NB4 (cell line): Measurements from ENCODE around the gene INPP5A.
"Not testable (repeated sequence)": the region's sequence is repeated elsewhere in the genome, so short reads cannot be mapped to it uniquely, and the experiment has no call there.

Experiments used
- DNase-seq: peaks from one replicate; pipeline ENCODE4 v3.0.0; 2010; ENCODE audit warnings: low read depth
- H3K4me3 ChIP-seq: one replicate; pipeline ENCODE4 v1.5.1; 2011; ENCODE audit warnings: mild to moderate bottlenecking, low read depth, low read length, moderate library complexity
- MYC ChIP-seq: IDR thresholded peaks from 2 replicates; pipeline ENCODE4 v1.6.1; 2011; ENCODE audit warnings: low read depth, low read length
- POLR2A ChIP-seq: IDR thresholded peaks from 2 replicates; pipeline ENCODE4 v1.6.1; 2011; ENCODE audit warnings: mild to moderate bottlenecking; ENCODE audit not compliant: insufficient read length; ENCODE audit errors: extremely low read depth
- TF ChIP-seq, protein P1 (sequence below): IDR thresholded peaks from 2 replicates; pipeline ENCODE4 v1.6.1; 2011; ENCODE audit warnings: low read depth, low read length
- TF ChIP-seq, protein P2 (sequence below): IDR thresholded peaks from one replicate; pipeline ENCODE4 v1.5.1; 2012; ENCODE audit warnings: low read depth, low read length

Gene INPP5A

DNA sequence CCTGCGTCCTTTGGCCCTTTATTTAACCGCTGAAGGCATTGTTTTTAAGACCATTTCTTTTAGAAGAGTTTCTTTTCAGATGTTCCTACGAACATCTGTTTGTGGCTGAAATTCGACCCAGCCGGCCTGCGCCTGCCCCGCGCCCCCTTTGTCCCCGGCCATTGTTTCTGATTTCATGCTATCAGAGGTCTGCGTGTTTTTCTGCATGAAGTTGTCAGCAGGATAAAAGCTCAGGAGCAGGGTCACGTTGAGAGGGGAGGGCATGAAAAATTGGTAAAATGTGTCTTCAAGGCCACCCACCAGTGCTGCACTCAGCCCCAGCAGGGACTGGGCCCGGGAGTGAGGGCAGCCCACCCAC is 205.2 kb downstream of the INPP5A start:
- H3K4me3 ChIP-seq, result no peak overlapping the region
- TF ChIP-seq, protein P1, sequence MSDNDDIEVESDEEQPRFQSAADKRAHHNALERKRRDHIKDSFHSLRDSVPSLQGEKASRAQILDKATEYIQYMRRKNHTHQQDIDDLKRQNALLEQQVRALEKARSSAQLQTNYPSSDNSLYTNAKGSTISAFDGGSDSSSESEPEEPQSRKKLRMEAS, result no peak
- TF ChIP-seq, protein P2, sequence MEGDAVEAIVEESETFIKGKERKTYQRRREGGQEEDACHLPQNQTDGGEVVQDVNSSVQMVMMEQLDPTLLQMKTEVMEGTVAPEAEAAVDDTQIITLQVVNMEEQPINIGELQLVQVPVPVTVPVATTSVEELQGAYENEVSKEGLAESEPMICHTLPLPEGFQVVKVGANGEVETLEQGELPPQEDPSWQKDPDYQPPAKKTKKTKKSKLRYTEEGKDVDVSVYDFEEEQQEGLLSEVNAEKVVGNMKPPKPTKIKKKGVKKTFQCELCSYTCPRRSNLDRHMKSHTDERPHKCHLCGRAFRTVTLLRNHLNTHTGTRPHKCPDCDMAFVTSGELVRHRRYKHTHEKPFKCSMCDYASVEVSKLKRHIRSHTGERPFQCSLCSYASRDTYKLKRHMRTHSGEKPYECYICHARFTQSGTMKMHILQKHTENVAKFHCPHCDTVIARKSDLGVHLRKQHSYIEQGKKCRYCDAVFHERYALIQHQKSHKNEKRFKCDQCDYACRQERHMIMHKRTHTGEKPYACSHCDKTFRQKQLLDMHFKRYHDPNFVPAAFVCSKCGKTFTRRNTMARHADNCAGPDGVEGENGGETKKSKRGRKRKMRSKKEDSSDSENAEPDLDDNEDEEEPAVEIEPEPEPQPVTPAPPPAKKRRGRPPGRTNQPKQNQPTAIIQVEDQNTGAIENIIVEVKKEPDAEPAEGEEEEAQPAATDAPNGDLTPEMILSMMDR, result no peak
- no peak for TF ChIP-seq POLR2A
- TF ChIP-seq MYC, result no peak
- DNase-seq, result no peak

DNA sequence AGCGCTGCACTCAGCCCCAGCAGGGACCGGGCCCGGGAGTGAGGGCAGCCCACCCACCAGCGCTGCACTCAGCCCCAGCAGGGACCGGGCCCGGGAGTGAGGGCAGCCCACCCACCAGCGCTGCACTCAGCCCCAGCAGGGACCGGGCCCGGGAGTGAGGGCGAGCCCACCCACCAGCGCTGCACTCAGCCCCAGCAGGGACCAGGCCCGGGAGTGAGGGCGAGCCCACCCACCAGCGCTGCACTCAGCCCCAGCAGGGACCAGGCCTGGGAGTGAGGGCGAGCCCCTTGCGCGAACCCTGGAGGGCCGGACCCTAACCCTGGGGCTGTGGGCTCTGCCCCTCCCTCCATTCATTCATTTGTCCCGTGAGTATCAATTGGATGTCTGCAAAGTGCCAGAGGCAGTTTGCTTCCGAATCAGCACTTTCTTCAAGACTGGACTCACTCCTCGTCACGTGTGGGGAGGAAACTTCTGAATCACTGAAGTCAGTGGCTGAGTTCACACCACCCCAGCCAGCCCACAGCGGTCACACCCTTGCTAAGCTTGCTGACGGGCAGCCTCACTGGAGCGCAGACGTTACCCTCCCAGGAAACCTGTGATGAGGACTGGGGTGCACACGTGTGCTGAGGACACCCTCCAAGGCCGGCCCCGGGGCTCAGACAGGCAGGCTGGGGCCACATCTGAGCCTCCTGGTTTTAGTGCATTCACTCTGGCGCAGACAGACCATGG is 205.8 kb downstream of the INPP5A start:
- DNase-seq, H3K4me3 ChIP-seq: not testable (repeated sequence)

DNA sequence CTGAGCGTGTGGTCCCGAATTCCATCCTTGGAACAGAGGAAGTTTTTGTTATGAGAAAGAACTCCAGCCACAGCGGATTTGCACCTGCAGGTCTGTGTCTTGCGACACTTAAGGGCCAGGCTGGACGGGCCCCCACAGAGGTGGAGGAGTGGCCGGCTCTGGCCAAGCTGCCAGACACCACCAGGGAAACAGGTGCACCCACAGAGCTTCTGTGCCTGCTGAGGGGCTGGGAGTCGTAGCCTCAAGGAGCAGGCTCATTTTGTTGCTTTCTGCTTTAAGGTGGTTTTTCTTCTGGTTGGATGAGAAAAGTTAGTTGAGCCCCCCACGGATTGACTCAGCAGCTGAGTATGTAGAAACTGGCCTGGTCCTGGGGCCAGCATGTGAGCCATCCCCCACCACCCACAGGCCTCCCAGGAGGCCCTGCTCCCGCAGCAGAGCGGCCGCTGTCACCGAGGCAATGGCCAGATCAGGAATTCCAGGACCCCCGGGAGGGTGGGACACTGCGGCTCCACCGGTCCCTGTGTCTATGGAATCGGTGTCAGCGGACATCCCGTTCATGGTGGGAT is 206.4 kb downstream of the INPP5A start:
- TF ChIP-seq, protein P1, result no peak
- TF ChIP-seq POLR2A, result no peak
- TF ChIP-seq MYC, result no peak
- TF ChIP-seq, protein P2, result no peak
- DNase-seq, result peak; percentile 20
- H3K4me3 ChIP-seq, result no peak overlapping the region

DNA sequence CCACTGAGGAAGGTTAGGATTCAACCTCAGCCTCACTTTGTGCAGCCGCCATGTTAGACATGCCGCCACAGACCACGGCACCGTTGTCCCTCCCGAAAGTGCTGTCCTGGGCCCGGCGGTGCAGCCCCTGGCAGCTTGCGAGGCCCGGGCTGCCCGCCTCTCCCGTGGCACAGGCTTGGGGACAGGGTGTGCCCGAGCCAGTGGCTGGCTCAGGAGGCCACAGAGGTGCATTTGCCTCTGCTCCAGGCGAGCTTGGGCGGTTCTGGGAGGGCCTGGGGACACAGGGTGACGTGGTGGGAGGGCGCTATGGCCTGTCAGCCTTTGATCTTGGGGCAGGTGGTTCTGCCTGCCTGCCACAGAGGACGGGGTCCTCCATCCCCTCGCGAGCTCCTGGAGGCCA is 207.3 kb downstream of the INPP5A start:
- no peak for DNase-seq
- no peak overlapping the region for H3K4me3 ChIP-seq
- no peak for TF ChIP-seq MYC
- TF ChIP-seq, protein P2, result no peak
- TF ChIP-seq, protein P1, result no peak
- no peak for TF ChIP-seq POLR2A

DNA sequence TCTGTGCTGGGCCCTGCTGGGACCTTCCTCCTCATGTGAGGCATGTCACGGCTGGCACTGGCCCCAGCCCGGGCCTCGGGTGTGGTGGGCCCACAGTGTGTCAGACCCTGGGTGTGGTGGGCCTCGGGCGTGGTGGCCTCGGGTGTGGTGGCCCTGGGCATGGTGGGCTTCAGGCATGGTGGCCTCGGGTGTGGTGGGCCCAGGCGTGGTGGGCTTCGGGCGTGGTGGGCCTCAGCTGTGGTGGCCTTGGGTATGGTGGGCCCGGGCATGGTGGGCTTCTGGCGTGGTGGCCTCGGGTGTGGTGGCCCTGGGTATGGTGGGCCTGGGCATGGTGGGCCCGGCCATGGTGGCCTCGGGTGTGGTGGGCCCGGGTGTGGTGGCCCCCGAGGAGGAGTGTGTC is 207.9 kb downstream of the INPP5A start:
- H3K4me3 ChIP-seq, result no peak overlapping the region
- TF ChIP-seq, protein P2, result no peak
- TF ChIP-seq, protein P1, result no peak
- DNase-seq, result no peak

DNA sequence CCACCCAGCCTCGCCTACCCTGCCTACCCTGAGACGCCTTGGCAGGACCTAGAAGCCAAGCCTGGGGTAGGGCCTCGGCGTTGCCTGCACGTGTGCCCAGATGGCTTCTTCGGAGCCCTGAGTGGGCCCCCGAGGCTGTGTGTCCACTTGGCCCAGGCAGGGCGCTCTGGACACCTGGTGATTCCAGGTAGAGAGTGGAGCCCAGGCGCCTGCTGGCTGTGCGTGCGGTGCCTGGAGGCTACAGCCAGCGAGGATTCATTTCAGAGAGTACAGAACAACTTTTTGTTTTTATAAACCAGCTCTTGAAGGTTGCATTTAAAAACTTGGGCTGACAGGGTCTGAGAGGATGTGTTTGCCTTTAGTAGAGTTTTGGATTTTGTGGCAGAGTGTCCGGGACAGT is 208.4 kb downstream of the INPP5A start:
- TF ChIP-seq MYC (no peak), POLR2A (no peak)
- TF ChIP-seq, protein P2, result no peak
- TF ChIP-seq, protein P1, result no peak
- DNase-seq, result no peak
- H3K4me3 ChIP-seq, result no peak overlapping the region
